HuH-7.5 (cell line): ENCODE data around the gene NSG1.
"Not testable (repeated sequence)": the region's sequence is repeated elsewhere in the genome, so short reads cannot be mapped to it uniquely, and the experiment has no call there.

Experiments
- DNase-seq: peaks from one replicate; pipeline ENCODE4 v3.0.0; 2011; ENCODE audit warnings: low spot score

The NSG1 gene

GRCh38 chr4:4436244-4436823, 49.4 kb downstream of the NSG1 start:
- no peak for DNase-seq

- no peak for DNase-seq
These were observed 51.0 kb downstream of the NSG1 start for GRCh38 chr4:4437798-4438470.

- DNase-seq = no peak
These were observed 52.0 kb downstream of the NSG1 start for GRCh38 chr4:4438891-4439290.

- DNase-seq = no peak
These were observed 52.9 kb downstream of the NSG1 start for GRCh38 chr4:4439782-4440181.

- no peak for DNase-seq
These were observed 53.6 kb downstream of the NSG1 start for GRCh38 chr4:4440333-4441061.

- DNase-seq = no peak
These were observed 56.9 kb downstream of the NSG1 start for GRCh38 chr4:4443821-4444220.

GRCh38 chr4:4446434-4446833, 59.5 kb downstream of the NSG1 start:
- DNase-seq = no peak

- no peak for DNase-seq
These were observed 68.4 kb downstream of the NSG1 start for GRCh38 chr4:4455210-4455865.

GRCh38 chr4:4456351-4456750, 69.4 kb downstream of the NSG1 start:
- no peak for DNase-seq

GRCh38 chr4:4456816-4457578, 70.1 kb downstream of the NSG1 start:
- no peak for DNase-seq

GRCh38 chr4:4457803-4458553, 71.1 kb downstream of the NSG1 start:
- DNase-seq = no peak

GRCh38 chr4:4459181-4459580, 72.3 kb downstream of the NSG1 start:
- no peak for DNase-seq

GRCh38 chr4:4460759-4461158, 73.9 kb downstream of the NSG1 start:
- no peak for DNase-seq

GRCh38 chr4:4461178-4461577, 74.3 kb downstream of the NSG1 start:
- DNase-seq = no peak

GRCh38 chr4:4461850-4462249, 74.9 kb downstream of the NSG1 start:
- no peak for DNase-seq

- DNase-seq = no peak
These were observed 76.1 kb downstream of the NSG1 start for GRCh38 chr4:4462970-4463369.

GRCh38 chr4:4465238-4465637, 78.3 kb downstream of the NSG1 start:
- not testable (repeated sequence) for DNase-seq
